ENCODE results near the gene DTX4. TPM values are rescaled to one million over a fixed set of nuclear protein-coding genes. Genes with fewer than 3 reads are reported as not detected.
A peak's percentile ranks its signal among the peaks of the same experiment; 100 is the strongest.

DTX4 gene
- total RNA-seq, 1 donor from 2014 or later = 139 TPM

GRCh38 chr11:59205648-59206047 is 33.7 kb downstream of the DTX4 start:
- Mint-ChIP-seq H3K9me3 (no peaks in the 10 kb centered on the region), H3K27ac (ENCODE audit: unreplicated experiment) (no peak overlapping the region), H3K4me3 (peak overlapping the region; percentile 3), H3K27me3 (ENCODE audit: low read depth) (no peaks in the 10 kb centered on the region), H3K36me3 (ENCODE audit: low read depth) (peaks cover 43% of the 10 kb centered on the region), H3K4me1 (peaks cover 23% of the 10 kb centered on the region)
- no peak for DNase-seq (ENCODE audit: low read depth, low spot score)
- no peak for TF ChIP-seq CTCF (conservative IDR thresholded peaks at IDR 0.05)

- DNase-seq (ENCODE audit: low read depth, low spot score) = peak; percentile 36
- Mint-ChIP-seq H3K27ac (ENCODE audit: unreplicated experiment) (peak overlapping the region; percentile 86), H3K9me3 (no peaks in the 10 kb centered on the region), H3K4me1 (peaks cover 23% of the 10 kb centered on the region), H3K4me3 (peak overlapping the region; percentile 16), H3K27me3 (ENCODE audit: low read depth) (no peaks in the 10 kb centered on the region), H3K36me3 (ENCODE audit: low read depth) (peaks cover 41% of the 10 kb centered on the region)
- peak; percentile 62 for TF ChIP-seq CTCF (conservative IDR thresholded peaks at IDR 0.05)
Observed at GRCh38 chr11:59206635-59207034, 34.7 kb downstream of the DTX4 start.

- DNase-seq (ENCODE audit: low read depth, low spot score) = peak; percentile 13
- peak; percentile 73 for TF ChIP-seq CTCF (conservative IDR thresholded peaks at IDR 0.05)
- Mint-ChIP-seq H3K36me3 (ENCODE audit: low read depth) (peaks cover 37% of the 10 kb centered on the region), H3K4me3 (peak overlapping the region; percentile 74), H3K4me1 (peaks cover 23% of the 10 kb centered on the region), H3K27me3 (ENCODE audit: low read depth) (no peaks in the 10 kb centered on the region), H3K9me3 (no peaks in the 10 kb centered on the region), H3K27ac (ENCODE audit: unreplicated experiment) (peak overlapping the region; percentile 57)
Observed at GRCh38 chr11:59207988-59208451, 36.1 kb downstream of the DTX4 start.

GRCh38 chr11:59208956-59209355 is 37.0 kb downstream of the DTX4 start:
- no peak overlapping the region for H3K4me3 Mint-ChIP-seq
- peaks cover 39% of the 10 kb centered on the region for H3K36me3 Mint-ChIP-seq (ENCODE audit: low read depth)
- H3K4me1 Mint-ChIP-seq = peaks cover 23% of the 10 kb centered on the region
- peaks cover 2% of the 10 kb centered on the region for H3K9me3 Mint-ChIP-seq
- no peaks in the 10 kb centered on the region for H3K27me3 Mint-ChIP-seq (ENCODE audit: low read depth)
- no peak for DNase-seq (ENCODE audit: low read depth, low spot score)
- no peak for TF ChIP-seq CTCF (conservative IDR thresholded peaks at IDR 0.05)
- H3K27ac Mint-ChIP-seq (ENCODE audit: unreplicated experiment) = no peak overlapping the region

GRCh38 chr11:59212222-59212621 is 40.3 kb downstream of the DTX4 start:
- Mint-ChIP-seq H3K4me1 (peaks cover 12% of the 10 kb centered on the region), H3K36me3 (ENCODE audit: low read depth) (peaks cover 23% of the 10 kb centered on the region), H3K9me3 (peaks cover 2% of the 10 kb centered on the region), H3K27me3 (ENCODE audit: low read depth) (no peaks in the 10 kb centered on the region), H3K27ac (ENCODE audit: unreplicated experiment) (no peak overlapping the region), H3K4me3 (no peak overlapping the region)
- no peak for TF ChIP-seq CTCF (conservative IDR thresholded peaks at IDR 0.05)
- no peak for DNase-seq (ENCODE audit: low read depth, low spot score)
